Measurements from ENCODE around the gene SLC31A1.

DNA sequence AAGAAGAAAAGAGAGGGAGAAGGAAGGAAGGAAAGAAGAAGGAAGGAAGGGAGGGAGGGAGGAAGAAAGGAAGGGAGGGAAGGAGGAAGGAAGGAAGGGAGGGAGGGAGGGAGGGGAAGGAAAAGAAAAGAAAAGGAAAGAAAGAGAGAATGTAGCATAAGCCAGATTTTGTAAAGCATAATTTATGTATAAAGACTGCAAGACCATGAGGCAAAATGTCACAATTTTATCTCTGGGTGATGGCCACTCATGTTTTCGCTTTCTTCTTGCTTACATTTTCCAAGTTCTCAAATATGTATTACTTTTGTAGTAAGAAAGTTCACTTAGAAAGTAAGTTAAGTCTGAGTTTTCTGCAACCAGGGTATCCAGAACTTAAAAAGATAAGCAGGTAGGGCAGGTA, 85.2 kb downstream of the SLC31A1 start:
- TF ChIP-seq, protein P1, sequence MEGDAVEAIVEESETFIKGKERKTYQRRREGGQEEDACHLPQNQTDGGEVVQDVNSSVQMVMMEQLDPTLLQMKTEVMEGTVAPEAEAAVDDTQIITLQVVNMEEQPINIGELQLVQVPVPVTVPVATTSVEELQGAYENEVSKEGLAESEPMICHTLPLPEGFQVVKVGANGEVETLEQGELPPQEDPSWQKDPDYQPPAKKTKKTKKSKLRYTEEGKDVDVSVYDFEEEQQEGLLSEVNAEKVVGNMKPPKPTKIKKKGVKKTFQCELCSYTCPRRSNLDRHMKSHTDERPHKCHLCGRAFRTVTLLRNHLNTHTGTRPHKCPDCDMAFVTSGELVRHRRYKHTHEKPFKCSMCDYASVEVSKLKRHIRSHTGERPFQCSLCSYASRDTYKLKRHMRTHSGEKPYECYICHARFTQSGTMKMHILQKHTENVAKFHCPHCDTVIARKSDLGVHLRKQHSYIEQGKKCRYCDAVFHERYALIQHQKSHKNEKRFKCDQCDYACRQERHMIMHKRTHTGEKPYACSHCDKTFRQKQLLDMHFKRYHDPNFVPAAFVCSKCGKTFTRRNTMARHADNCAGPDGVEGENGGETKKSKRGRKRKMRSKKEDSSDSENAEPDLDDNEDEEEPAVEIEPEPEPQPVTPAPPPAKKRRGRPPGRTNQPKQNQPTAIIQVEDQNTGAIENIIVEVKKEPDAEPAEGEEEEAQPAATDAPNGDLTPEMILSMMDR (IDR thresholded peaks at IDR 0.05), result no peak
- TF ChIP-seq POLR2A (IDR thresholded peaks at IDR 0.05), result no peak

All from testis (tissue), 2 donors.